ENCODE data around the gene HAT1. TPM values are rescaled to one million over a fixed set of nuclear protein-coding genes. Genes with fewer than 3 reads are reported as not detected.
"Not testable (repeated sequence)": the region's sequence is repeated elsewhere in the genome, so short reads cannot be mapped to it uniquely, and the experiment has no call there.

Gene HAT1
- total RNA-seq, 1 donor from 2014 or later, result 36.8 TPM

DNA sequence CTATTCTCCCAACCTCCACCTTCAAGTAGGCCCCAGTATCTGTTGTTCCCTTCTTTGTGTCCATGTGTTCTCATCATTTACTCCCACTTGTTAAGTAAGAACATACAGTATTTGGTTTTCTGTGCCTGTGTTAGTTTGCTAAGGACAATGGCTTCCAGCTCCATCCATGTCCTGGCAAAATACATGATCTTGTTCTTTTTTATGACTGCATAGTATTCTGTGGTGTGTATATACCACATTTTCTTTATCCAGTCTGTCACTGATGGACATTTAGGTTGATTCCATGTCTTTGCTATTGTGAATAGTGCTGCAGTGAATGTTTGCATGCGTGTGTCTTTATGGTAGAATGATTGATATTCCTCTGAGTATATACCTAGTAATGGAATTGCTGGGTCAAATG lies 61.7 kb downstream of the HAT1 start:
- DNase-seq, result not testable (repeated sequence)

DNA sequence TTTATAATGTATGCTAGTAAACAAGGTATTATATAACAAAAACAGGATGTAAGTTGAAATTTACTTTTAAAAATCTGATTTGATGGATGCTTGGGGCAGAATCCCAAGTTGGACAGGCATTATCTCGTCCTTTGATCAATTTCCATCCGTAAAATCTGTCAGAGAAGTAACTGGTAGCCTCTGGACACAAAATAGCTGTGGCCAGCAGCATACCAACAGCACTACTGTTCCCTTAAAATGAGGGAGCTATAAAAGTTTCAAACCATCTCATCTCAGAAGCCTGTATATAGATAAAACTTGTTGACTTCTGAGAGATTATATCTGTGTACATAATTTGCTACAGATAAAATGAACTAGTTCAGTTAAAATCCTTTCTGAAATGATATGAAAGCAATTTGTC lies 62.8 kb downstream of the HAT1 start:
- no peak for DNase-seq

DNA sequence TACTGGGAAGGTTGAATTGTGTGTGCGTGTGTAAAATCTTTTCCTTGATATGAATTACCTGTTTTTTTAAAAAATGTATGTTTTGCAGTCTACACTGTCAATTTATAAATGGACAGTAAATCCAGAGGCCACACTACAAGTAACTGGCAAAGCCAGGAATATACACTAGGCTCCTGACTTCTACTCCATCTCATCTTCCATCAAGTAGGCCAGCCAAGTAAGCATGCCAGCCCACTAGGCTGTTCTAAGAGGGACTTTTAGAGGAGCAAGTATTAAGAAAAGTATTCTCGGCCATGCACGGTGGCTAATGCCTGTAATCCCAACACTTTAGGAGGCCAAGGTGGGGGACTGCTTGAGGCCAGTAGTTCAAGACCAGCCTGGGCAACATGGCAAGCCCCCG lies 64.5 kb downstream of the HAT1 start:
- DNase-seq, result no peak

DNA sequence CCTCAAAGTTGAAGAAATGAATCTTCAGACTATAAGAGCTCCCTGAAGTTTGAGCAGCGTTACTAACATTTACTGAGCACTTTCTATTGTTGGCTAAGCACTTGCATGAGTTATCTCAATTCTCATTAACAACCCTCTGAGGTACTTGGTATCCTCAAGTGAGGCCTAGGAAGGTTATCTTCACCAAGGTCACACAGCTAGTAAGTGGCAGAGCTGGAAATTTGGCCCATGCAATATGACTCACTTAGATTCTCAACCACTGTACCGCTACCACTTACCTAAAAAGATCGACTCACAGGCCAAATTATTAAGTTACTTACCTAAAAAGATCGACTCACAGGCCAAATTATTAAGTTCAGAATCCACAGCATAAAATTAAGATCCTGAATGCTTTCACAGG lies 68.8 kb downstream of the HAT1 start:
- no peak for DNase-seq

DNA sequence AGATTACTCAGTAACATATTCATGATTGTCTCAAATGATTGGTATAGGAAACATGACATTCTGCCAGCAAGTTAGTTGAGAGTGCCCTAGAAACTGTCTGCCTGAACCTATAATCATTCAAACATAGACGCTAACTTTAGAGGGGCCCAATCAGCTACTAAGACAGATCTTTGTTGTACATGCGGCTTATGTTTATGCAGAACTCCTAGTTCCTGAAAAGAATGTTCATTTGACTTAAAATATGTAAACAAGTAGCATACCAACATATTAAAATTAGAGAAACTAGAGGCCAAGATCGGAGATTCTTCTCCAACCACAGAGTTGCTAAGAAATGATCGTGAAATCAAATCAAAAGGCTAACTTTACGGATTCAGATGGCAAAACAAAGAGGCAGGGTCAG lies 73.3 kb downstream of the HAT1 start:
- no peak for DNase-seq

DNA sequence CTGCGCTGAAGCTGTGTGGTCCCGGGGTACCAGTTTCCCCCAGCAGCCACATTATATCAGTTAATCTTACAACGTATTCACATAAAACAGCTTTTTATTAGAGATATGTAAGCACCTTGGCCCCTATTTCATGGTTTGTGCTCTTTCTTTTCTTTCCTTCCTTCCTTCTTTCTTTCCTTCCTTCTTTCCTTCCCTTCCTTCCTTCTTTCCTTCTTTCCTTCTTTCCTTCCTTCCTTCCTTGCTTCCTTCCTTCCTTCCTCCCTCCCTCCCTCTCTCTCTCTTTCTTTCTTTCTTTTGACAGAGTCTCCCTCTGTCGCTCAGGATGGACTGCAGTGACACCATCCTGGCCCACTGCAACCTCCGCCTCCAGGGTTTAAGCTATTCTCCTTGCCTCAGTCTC lies 73.8 kb downstream of the HAT1 start:
- no peak for DNase-seq

DNA sequence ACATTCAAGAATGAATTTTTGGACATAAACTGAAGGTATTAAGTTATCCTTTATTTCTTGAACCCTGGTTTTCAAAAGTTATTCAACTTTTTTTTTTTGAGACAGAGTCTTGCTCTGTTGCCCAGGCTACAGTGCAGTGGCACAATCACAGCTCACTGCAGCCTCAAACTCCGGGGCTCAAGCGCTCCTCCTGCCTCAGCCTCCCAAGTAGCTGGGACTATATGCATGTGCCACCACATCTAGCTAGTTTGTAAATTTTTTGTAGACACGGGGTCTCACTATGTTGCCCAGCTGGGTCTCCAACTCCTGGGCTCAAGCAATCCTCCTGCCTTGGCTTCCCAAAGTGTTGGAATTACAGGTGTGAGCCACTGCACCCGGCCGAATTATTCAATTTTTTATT lies 74.8 kb downstream of the HAT1 start:
- not testable (repeated sequence) for DNase-seq

DNA sequence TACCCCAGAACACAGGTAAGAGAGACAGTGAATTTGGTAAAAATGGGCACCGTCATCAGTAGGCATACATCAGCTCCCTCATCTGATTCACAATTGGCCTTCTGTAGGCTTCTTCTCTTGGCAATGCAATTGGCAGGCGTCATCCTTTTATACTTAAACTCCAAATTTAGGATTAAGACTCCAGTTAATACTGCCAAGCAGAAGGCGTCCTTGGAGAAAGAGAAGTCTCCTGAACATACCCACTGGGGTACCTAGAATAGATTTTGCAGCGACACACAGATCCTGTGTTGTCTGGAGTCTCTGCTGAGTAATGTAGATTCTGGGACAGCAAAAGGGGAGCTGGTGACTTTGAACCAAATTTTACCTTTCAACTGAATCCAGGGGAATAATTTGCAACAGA lies 76.9 kb downstream of the HAT1 start:
- no peak for DNase-seq

DNA sequence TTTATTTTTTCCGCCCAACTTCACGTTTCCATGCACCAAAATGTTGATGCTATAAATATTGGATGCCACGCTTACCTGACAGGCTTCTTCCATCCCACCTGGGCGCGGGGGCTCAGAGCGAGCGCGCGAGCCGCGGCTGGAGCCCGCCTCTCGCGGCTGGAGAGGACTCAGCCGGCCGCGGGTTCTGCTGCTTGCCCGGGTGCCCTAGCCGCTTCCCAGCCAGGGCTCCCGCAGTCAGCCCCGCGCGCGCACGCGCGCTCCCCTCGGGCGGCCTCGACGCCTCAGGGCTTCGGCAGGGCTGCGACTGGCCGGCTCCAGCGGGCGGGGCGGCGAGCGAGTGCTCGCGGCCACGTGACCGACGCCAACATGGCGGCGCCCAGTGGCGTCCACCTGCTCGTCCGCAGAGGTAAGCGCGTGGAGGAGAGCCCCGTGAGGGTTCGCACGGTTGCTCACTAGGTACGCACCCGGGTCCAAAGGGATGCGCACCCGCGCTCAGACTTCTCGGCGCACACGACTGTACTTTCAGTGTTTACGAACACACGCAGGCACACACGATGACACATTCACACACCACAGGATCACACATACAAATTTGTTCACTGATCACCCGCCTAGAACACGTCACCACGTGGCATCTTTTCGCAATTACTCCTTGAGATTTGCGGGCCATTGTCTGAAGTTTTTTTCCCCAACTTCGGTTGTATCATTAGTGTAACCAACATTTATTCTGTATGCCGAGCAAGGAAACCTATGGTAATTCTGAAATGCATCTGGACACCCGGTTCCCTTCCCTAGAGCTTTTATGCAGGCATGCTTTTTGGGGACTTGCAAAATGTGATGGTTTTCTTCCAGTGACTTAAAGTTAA lies 77.6 kb downstream of the HAT1 start, which contains the start of gene METAP1D:
TSS of gene METAP1D (plus strand) at position 350 of the 866 bp plus-strand sequence. CDS start at position 367, 17 bp downstream.
- DNase-seq, result peak; percentile 94

DNA sequence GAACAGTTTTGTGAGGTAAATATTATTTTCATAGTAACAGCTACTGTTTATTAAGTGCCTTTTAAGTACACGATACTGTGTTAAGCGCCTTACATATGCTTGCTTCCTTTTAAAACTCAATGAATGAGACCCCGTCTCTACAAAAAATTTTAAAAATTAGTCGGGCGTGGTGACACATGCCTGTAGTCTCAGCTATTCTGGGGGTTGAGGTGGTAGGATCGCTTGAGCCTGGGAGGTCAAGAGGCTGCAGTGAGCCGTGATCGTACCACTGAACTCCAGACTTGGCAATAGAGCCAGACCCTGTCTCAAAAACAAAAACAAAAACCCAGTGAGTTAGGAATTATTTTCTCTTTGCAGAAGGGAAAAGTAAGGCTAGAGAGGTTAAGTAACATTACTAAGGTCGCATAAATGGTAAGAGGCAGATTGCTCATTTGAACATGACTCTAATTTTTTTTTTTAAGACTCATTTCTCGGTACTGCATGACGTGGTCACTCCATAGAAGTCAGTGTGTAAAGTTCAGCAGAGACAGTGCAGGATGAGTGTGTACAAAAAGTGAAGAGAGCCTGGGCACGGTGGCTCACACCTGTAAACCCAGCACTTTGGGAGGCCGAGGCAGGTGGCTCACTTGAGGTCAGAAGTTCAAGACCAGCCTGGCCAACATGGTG lies 78.6 kb downstream of the HAT1 start:
- no peak for DNase-seq

DNA sequence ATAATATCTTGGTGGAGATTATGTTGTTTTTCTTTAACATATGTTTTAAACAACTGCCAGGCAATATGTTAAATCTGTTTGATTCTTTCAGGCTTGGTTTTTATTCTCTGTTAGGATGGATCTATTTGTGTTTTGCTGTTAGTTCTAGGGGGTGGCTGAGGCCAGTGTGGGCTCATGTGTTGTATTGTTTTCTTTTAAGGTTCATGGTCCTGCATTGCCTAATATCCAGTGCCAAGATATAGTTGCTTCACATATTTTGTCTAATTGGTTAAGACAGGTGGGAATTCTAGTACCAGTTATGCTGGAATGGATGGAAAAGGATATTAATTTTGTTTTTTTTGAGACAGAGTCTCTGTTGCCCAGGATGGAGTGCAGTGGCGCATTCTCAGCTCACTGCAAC lies 85.1 kb downstream of the HAT1 start:
- no peak for DNase-seq

DNA sequence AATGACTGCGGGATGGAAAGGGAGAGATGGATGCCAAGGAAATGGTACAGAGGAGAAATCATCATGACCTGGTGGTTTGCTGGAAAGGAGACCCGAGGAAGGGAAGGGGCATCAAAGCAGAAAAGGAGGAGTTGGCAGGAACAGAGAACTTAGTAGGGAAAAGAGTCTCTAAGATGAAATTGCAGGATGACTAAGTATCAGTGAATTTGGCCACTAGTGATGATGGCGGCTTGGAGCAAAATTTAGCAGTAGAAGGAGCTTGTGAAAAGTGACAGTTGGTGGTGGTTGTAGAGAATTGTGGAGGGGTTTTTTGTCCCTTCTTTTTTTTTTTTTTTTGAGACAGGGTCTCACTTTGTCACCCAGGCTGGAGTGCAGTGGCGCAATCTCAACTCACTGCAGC lies 87.6 kb downstream of the HAT1 start:
- DNase-seq, result no peak

DNA sequence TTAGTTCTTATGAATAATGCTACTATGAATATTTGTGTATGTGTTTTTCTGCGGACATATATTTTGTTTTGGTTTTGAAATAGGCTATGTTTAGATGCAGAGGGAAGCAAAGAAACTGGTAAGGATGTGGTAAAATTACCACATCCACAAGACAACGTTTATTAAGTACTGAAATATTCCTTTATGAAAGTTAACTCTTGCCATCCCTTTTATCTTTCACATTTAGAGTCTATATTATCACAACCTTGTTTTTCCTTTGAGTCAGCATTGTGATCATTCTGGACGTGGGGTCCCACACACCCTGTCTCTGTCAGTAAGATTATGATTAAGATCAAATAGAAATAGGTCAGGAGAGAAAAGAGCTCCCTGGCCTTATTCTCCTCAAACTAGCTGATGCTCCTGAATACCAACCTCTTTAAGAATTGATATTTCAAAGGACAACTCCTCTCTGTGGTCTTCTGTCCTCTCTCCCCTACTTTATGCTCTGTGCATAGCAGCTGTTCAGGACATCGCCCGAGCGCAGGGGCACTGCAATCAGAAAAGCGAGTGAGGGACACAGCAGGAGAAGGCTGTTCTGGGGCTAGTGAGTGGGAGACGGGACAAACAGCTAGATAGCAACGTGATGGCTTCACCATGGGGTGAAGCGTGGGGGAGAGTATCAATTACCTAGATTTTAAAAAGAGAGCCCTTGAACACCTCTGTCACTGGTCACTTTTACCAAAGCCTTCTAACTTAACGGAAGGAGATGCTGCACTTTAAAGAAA lies 89.7 kb downstream of the HAT1 start:
- no peak for DNase-seq

DNA sequence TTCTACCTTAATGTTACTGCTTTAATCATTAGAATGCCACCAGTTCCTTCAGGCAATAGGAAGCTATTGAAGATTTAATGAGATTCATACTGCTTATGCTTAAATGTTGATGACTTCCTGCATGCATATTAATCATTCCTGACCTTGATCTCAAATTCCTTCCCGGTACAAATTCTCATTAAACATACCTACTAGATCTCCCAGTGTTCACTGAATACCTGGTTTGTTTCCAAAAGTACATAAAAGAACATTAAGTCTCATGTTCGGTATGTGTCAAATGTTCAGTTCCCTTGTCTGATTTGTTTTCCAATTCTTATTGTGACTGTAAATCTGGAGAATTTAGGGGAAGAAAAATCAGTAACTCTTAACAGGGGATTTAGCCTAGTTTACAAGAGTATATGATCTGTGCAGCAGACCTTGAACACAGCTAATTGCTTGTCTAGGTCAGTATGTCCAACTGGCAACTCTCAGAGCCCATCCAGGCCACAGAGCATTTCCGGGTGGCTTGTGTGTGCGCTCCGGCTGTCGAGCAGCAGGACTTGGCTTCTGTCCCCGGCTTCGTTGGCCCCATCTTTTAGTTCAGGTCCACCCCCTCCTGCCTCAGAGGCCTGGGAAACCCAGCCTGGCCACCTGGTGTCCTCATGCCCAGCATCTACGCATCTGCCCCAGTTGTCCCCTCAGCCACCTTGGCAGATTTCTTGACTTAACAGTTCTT lies 90.6 kb downstream of the HAT1 start:
- DNase-seq, result no peak

DNA sequence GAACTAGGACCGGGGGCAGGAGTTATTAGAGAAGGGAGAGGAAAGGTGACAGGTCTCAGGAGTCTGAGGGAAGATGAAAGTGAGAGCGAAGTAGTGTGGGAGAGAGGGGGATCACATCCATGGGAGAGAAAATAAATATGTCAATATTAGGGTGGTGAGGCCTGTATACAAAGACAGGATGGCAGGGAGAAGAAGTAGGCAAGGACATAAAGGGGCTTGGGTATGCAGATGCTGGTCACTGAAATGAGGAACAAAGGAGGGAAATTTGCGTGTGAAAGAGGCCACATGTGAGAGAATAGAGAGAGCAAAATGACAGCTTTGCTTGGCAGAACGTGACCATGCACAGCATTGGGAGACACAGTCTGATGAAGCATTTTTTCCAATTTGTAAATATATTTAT lies 91.1 kb downstream of the HAT1 start:
- DNase-seq, result no peak

DNA sequence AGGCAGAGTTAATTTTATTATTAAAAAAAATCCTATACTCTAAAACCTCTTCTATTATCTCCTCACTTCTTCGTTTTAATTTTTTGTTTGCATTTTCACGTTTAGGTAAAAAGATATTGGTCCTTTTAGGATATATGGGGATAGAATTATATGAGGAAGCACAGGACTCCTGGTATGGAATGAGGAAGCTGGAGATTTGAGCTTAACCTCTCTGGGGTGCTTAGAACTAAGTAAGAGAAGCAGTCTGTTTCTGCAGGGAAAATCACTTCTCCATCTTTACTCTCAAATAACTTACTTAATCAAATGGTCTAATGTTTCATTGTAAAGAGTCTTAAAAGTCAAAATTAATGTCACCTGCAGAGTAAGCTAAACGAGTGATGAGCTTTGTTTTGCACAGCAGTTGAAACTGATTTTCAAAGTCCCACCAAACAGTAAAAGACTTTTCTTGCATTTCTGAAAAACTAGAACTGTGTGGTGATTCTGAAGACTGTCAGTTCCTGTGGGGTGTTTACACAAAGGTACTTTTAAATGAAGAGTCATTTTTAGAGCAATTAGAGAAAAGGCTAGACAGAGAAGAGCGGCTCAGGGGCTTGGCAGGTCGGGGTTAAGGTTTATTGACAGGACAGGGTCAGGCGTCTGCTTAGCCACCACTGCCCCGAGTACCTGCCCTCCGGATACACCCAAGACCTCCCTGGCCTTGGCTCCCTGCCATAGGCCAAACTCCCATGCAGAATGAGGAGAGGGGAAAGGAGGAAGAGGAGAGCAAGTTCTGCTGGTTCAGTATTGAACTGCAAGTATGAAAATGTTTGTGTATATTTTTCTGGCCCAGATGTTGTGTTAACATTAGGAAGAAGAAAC lies 99.0 kb downstream of the HAT1 start:
- no peak for DNase-seq

DNA sequence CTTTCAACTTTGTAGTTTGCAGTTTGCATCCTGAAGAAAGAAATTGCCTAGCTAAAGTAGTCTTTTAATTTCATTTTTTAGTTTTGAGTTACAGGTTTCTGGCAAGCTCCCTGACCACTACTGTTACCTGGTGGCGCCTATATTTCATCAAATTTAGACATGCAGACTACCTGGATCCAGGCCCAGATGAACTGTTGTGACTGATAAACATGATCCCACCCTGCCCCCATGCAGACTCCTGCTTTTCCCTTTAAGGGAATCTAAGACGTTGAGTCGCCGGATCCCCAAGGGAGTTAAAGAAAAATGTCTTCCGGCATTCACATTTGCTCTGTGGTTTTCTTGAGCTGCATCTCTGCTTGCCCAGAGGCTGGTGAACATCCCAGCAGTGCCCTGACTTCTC lies 99.7 kb downstream of the HAT1 start:
- DNase-seq, result no peak

DNA sequence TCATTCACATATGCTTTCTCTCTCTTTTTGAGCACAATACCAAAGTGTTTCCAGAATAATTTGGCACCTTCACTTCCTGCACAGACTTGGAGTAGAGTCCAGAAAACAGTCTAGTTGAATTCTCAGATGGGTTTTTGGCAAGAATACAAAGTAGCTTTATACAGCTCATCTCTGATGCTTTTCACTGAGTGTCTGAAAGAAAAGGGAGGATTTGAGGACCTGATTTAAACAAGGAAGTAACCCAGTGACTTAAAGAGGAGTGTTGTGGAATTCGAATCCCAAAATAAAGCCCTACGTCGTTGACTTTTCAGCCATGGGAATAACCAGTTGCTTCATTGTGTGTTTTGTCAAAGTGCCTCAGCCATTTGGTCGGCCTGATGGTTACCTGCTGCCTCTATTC lies 109.3 kb downstream of the HAT1 start:
- DNase-seq, result no peak
